SK-N-MC (cell line): Measurements from ENCODE around the gene CCDC34.
"Not testable (repeated sequence)": the region's sequence is repeated elsewhere in the genome, so short reads cannot be mapped to it uniquely, and the experiment has no call there.

ENCODE experiments used
- DNase-seq: peaks from one replicate; pipeline ENCODE4 v3.0.0-alpha.2; 2011; ENCODE audit warnings: low read depth, low spot score
- H3K27ac ChIP-seq: fragments of 200-600 bp; sonication (generic); 2 replicates; pipeline ENCODE4 v1.5.1; 2016; ENCODE audit warnings: mixed run types
- H3K36me3 ChIP-seq: fragments of 200-600 bp; sonication (generic); 2 replicates; pipeline ENCODE4 v1.6.1; 2017; ENCODE audit warnings: antibody characterized with exemption, low read length, mixed read lengths; ENCODE audit not compliant: insufficient read depth
- H3K4me3 ChIP-seq: fragments of 200-600 bp; sonication (generic); 2 replicates; pipeline ENCODE4 v1.5.1; 2016
- H3K9ac ChIP-seq: fragments of 200-600 bp; sonication (generic); 2 replicates; pipeline ENCODE4 v1.8.0; 2017; ENCODE audit warnings: mixed run types, mixed read lengths; ENCODE audit not compliant: insufficient read length
- H3K9me3 ChIP-seq: fragments of 200-600 bp; sonication (generic); 2 replicates; pipeline ENCODE4 v1.6.1; 2017; ENCODE audit warnings: low read depth, mild to moderate bottlenecking, antibody characterized with exemption, low read length, moderate library complexity, mixed read lengths
- EZH2 ChIP-seq: fragments of 200-600 bp; sonication (generic); IDR thresholded peaks from one replicate; pipeline ENCODE4 v1.6.1; 2017; ENCODE audit warnings: antibody characterized with exemption
- FOXP2 ChIP-seq: optimal IDR thresholded peaks from 2 replicates; pipeline ENCODE3; 2011; ENCODE audit warnings: mild to moderate bottlenecking, moderate library complexity; ENCODE audit not compliant: insufficient read depth; ENCODE audit errors: extremely low read length, control extremely low read depth
- POLR2AphosphoS5 ChIP-seq: IDR thresholded peaks from 2 replicates; pipeline ENCODE4 v1.6.1; 2012; ENCODE audit warnings: mild to moderate bottlenecking, low read depth, low read length, borderline replicate concordance

CCDC34 gene

DNA sequence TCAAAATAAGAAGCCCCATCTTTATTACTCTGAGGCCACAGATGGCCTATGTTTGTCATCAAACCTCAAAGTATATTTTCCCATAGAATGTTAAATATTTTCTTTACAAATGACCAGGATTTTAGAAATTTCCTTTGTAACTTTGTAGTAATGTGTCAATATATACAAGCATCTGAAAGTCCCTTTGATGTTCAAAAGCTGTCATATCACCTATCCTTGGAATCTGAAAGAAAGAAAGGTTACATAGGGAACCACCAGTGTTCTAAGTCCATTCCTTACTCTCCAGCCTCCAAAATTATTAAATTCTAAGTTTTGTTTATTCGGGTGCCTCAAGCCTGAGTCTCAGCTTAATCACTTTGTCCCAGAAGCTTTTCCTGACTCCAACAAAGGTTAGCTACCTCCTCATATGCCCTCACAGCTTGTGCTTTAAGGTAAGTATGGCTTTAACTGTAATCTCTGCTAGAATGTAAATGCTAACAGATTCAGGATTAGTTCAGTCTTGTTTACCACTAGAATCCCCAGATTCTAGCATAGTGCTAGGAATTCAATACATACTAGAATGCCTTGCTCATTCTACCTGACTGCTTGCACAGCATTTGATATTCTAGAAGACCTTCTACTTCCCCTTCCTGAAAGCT, 32.3 kb downstream of the CCDC34 start:
- Histone ChIP-seq H3K27ac (no peak overlapping the region), H3K9ac (no peak overlapping the region), H3K36me3 (peaks cover 7% of the 10 kb centered on the region; the same call in 1 of the 2 replicates), H3K4me3 (no peak overlapping the region), H3K9me3 (no peaks in the 10 kb centered on the region)
- TF ChIP-seq EZH2 (no peak), FOXP2 (no peak), POLR2AphosphoS5 (no peak)
- DNase-seq, result no peak

DNA sequence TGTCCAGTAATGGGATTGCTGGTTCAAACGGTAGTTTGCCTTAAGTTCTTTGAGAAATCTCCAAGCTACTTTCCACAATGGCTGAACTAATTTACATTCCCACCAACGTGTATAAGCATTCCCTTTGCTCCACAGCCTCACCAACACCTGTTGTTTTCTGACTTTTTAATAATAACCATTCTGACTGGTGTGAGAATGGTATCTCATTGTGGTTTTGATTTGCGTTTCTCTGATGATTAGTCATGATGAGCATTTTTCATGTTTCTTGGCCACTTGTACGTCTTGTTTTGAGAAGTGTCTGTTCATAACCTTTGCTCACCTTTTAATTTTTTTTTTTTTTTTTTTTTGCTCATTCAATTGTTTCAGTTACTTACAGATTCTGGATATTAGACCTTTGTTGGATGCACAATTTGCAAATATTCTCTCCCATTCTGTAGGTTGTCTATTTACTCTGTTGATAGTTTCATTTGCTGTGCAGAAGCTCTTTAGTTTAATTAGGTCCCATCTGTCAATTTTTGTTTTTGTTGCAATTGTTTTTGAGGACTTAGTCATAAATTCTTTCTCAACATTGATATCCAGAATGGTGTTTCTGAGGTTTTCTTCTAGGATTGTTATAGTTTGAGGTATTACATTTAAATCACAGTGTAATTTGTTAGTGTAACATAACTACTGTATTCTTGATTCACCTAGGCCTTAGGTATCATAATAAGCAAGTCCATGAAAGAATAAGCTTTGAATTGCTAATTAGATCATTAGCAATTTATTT, 33.0 kb downstream of the CCDC34 start:
- H3K9ac ChIP-seq, result no peak overlapping the region
- no peaks in the 10 kb centered on the region for H3K9me3 ChIP-seq
- no peak overlapping the region for H3K4me3 ChIP-seq
- peaks cover 7% of the 10 kb centered on the region; the same call in 1 of the 2 replicates for H3K36me3 ChIP-seq
- no peak for DNase-seq
- TF ChIP-seq EZH2 (no peak), FOXP2 (no peak), POLR2AphosphoS5 (no peak)
- H3K27ac ChIP-seq, result no peak overlapping the region

DNA sequence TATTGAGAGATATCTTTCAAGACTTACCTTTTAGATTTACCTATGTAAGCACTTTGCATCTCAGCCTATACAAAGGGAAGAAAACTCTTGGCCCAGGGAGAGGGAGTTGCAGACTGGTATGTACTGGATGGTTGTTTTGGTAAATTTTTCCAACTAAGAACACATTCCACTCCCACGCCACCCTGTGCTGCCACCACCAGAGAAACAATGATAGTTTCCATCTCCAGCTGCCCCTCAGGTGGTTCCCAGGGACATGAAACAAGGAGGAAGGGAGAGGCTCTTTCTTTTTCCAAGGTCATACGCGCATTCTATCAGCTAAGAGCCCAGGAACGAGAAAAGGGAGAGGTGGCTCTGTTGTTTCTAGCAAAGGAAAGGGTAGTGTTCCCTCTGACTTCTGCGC, 34.4 kb downstream of the CCDC34 start:
- H3K4me3 ChIP-seq, result no peak overlapping the region
- H3K9ac ChIP-seq, result no peak overlapping the region
- TF ChIP-seq FOXP2, result no peak
- TF ChIP-seq EZH2, result no peak
- TF ChIP-seq POLR2AphosphoS5, result no peak
- no peak for DNase-seq
- no peaks in the 10 kb centered on the region for H3K9me3 ChIP-seq
- H3K36me3 ChIP-seq, result peaks cover 7% of the 10 kb centered on the region; the same call in 1 of the 2 replicates
- no peak overlapping the region for H3K27ac ChIP-seq

DNA sequence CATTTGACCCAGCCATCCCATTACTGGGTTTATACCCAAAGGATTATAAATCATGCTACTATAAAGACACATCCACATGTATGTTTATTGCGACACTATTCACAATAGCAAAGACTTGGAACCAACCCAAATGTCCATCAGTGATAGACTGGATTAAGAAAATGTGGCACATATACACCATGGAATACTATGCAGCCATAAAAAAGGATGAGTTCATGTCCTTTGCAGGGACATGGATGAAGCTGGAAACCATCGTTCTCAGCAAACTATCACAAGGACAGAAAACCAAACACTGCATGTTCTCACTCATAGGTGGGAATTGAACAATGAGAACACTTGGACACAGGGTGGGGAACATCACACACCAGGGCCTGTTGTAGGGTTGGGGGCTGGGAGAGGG, 36.0 kb downstream of the CCDC34 start:
- not testable (repeated sequence) for DNase-seq, H3K36me3 ChIP-seq, H3K4me3 ChIP-seq, H3K9me3 ChIP-seq, H3K9ac ChIP-seq, H3K27ac ChIP-seq

DNA sequence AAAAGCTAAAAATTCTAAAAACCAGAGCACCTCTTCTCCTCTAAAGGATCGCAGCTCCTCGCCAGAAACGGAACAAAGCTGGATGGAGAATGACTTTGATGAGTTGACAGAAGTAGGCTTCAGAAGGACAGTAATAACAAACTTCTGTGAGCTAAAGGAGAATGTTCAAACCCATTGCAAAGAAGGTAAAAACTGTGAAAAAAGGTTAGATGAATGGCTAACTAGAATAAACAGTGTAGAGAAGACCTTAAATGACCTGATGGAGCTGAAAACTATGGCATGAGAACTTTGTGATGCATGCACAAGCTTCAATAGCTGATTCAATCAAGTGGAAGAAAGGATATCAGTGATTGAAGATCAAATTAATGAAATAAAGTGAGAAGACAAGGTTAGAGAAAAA, 40.8 kb downstream of the CCDC34 start:
- H3K36me3 ChIP-seq, H3K9ac ChIP-seq, DNase-seq, H3K9me3 ChIP-seq, H3K27ac ChIP-seq, H3K4me3 ChIP-seq: not testable (repeated sequence)

DNA sequence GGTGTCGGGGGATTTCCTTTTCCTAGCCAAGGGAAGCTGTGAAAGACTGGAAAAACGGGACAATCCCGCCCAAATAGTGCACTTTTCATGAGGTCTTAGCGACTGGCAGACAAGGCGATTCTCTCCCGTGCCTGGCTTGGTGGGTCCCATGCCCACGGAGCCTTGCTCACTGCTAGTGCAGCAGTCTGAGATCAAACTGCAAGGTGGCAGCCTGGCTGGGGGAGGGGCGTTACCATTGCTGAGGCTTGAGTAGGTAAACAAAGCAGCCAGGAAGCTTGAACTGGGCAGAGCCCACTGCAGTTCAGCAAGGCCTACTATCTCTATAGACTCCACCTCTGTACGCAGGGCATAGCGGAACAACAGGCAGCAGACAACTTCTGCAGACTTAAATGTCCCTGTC, 41.7 kb downstream of the CCDC34 start:
- not testable (repeated sequence) for H3K36me3 ChIP-seq, H3K27ac ChIP-seq, H3K9me3 ChIP-seq, DNase-seq, H3K9ac ChIP-seq, H3K4me3 ChIP-seq

DNA sequence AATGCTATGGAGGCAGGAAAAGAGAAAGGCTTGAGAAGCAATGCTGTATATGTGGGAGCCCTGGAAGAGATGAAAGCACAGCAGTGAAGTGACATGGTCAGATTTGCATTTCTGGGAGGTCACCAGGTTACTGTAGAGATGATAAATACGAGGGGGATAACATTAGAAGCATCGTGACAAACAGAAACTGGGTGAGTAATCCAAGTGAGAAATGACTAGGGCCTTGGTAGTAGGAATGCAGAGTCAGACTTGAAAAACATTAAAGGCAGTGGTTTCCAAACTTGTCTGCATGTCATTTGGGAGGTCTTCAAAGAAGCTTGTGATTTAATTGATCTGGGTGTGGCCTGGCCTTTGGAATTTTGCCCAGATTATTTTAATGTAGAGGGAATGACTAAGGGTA, 43.9 kb downstream of the CCDC34 start:
- TF ChIP-seq POLR2AphosphoS5 (no peak), FOXP2 (no peak), EZH2 (no peak)
- Histone ChIP-seq H3K9ac (no peak overlapping the region), H3K4me3 (no peak overlapping the region)

DNA sequence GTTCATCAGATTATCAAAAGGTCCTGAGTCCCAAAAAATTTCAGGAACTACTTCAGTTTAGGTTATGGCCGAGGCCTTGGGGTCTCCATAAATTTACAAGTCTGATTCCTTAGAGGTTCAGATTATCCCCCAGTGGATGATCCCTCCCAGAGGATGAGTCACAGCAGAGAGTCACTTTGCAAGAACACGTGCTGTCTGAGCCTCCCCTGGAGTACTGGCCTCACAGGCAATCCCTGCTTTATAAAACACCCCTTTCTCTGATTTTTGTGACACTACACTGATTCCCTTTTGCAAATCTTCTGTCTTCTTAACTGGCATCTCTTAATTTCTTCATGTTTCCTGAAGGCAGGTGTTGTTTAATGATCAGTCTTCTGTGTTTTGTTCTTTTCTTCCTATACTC, 45.3 kb downstream of the CCDC34 start:
- Histone ChIP-seq H3K4me3 (no peak overlapping the region), H3K9ac (no peak overlapping the region), H3K27ac (no peak overlapping the region), H3K9me3 (no peaks in the 10 kb centered on the region), H3K36me3 (no peaks in the 10 kb centered on the region)
- TF ChIP-seq POLR2AphosphoS5, result no peak
- no peak for TF ChIP-seq FOXP2
- TF ChIP-seq EZH2, result no peak
- DNase-seq, result no peak

More for the DNA sequence above, 43.9 kb downstream of the CCDC34 start:
- DNase-seq, result no peak
- Histone ChIP-seq H3K36me3 (no peaks in the 10 kb centered on the region), H3K27ac (no peak overlapping the region), H3K9me3 (no peaks in the 10 kb centered on the region)

DNA sequence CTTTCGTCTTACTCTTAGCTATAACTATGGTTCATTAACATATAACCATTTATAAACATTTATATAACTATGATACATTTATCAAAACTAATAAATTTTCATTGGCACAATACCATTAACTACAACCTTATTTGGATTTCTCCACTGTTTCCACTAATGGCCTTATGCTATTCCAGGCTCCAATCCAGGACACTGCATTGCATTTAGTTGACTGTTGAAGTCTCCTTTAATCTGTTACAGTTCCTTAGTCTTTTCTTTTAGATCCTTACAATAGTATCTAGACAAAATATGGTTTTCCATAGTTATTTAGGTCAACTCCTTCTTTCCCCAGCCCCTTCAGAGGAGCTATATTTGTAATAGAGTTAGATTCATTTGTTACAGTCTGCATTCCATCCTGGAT, 47.2 kb downstream of the CCDC34 start:
- no peak overlapping the region for H3K9ac ChIP-seq
- no peak for TF ChIP-seq FOXP2

More for the DNA sequence above, 47.2 kb downstream of the CCDC34 start:
- Histone ChIP-seq H3K9me3 (no peaks in the 10 kb centered on the region), H3K27ac (no peak overlapping the region), H3K36me3 (no peaks in the 10 kb centered on the region), H3K4me3 (no peak overlapping the region)
- no peak for DNase-seq
